ENCODE data around the gene ATXN3.
A peak's percentile ranks its signal among the peaks of the same experiment; 100 is the strongest.
"Not testable (repeated sequence)": the region's sequence is repeated elsewhere in the genome, so short reads cannot be mapped to it uniquely, and the experiment has no call there.

Gene ATXN3

GRCh38 chr14:92058006-92058917 lies 48.1 kb downstream of the ATXN3 start:
- DNase-seq: no peak

- DNase-seq: no peak
Observed at GRCh38 chr14:92049781-92050180, 56.6 kb downstream of the ATXN3 start.

GRCh38 chr14:92049221-92049620 lies 57.2 kb downstream of the ATXN3 start:
- DNase-seq: not testable (repeated sequence)

- DNase-seq: not testable (repeated sequence)
Observed at GRCh38 chr14:92045904-92046303, 60.5 kb downstream of the ATXN3 start.

- not testable (repeated sequence) for DNase-seq
Observed at GRCh38 chr14:92041766-92042165, 64.6 kb downstream of the ATXN3 start.

GRCh38 chr14:92041203-92041602 lies 65.2 kb downstream of the ATXN3 start:
- no peak for DNase-seq

- DNase-seq: peak in 1 of 2 donors; percentile 1
Observed at GRCh38 chr14:92040431-92041051, 65.8 kb downstream of the ATXN3 start.

GRCh38 chr14:92039719-92040430 lies 66.5 kb downstream of the ATXN3 start, which contains the start of gene TRIP11:
Gene TRIP11, minus strand, starts transcription at chr14:92040059. Its CDS starts 374 bp downstream, at chr14:92039685.
- peak; percentile 91 to 92 for DNase-seq

- DNase-seq: peak in 1 of 2 donors; percentile 11
Observed at GRCh38 chr14:92039063-92039718, 67.2 kb downstream of the ATXN3 start.

GRCh38 chr14:92037989-92038388 lies 68.4 kb downstream of the ATXN3 start:
- DNase-seq: no peak

GRCh38 chr14:92035890-92036289 lies 70.5 kb downstream of the ATXN3 start:
- DNase-seq: no peak

- no peak for DNase-seq
Observed at GRCh38 chr14:92033906-92034687, 72.3 kb downstream of the ATXN3 start.

GRCh38 chr14:92033433-92033832 lies 72.9 kb downstream of the ATXN3 start:
- no peak for DNase-seq

- DNase-seq: no peak
Observed at GRCh38 chr14:92026548-92027190, 79.7 kb downstream of the ATXN3 start.

- no peak for DNase-seq
Observed at GRCh38 chr14:92022036-92022435, 84.3 kb downstream of the ATXN3 start.

- no peak for DNase-seq
Observed at GRCh38 chr14:92021523-92021922, 84.9 kb downstream of the ATXN3 start.

GRCh38 chr14:92014040-92014439 lies 92.3 kb downstream of the ATXN3 start:
- DNase-seq: no peak

- DNase-seq: no peak
Observed at GRCh38 chr14:92012121-92012748, 94.1 kb downstream of the ATXN3 start.

- DNase-seq: no peak
Observed at GRCh38 chr14:92010644-92011043, 95.7 kb downstream of the ATXN3 start.

GRCh38 chr14:92009604-92010003 lies 96.8 kb downstream of the ATXN3 start:
- no peak for DNase-seq

Data from activated CD4-positive, alpha-beta T cell treated with anti-CD3 and anti-CD28 coated beads for 4 hours (primary cell).